KMS-11 (cell line): ENCODE results near the gene TASOR2.

ENCODE experiments used
- H2AFZ ChIP-seq: fragments of 200-600 bp; sonication (generic); 2 replicates; pipeline ENCODE4 v1.6.1; 2016; ENCODE audit warnings: antibody characterized with exemption, mixed run types, low read depth
- H3K27ac ChIP-seq: fragments of 200-600 bp; sonication (generic); 2 replicates; pipeline ENCODE4 v1.6.1; 2016; ENCODE audit warnings: mild to moderate bottlenecking, mixed run types
- H3K27me3 ChIP-seq: fragments of 200-600 bp; sonication (generic); 2 replicates; pipeline ENCODE4 v1.6.1; 2017; ENCODE audit warnings: mild to moderate bottlenecking, low read depth, mixed run types, moderate library complexity; ENCODE audit not compliant: insufficient read depth
- H3K36me3 ChIP-seq: fragments of 200-600 bp; sonication (generic); 2 replicates; pipeline ENCODE4 v1.6.1; 2017; ENCODE audit warnings: mild to moderate bottlenecking, mixed run types; ENCODE audit not compliant: insufficient read depth
- H3K4me1 ChIP-seq: fragments of 200-600 bp; sonication (generic); 2 replicates; pipeline ENCODE4 v1.6.1; 2016; ENCODE audit warnings: mild to moderate bottlenecking, low read depth, mixed run types; ENCODE audit not compliant: poor library complexity, severe bottlenecking
- H3K4me2 ChIP-seq: fragments of 200-600 bp; sonication (generic); 2 replicates; pipeline ENCODE4 v1.7.0; 2016; ENCODE audit warnings: mild to moderate bottlenecking, mixed run types
- H3K4me3 ChIP-seq: fragments of 200-600 bp; sonication (generic); IDR thresholded peaks from 2 replicates; pipeline ENCODE4 v1.6.1; 2017; ENCODE audit warnings: low read depth, low read length, mixed read lengths; ENCODE audit not compliant: insufficient read depth
- H3K79me2 ChIP-seq: fragments of 200-600 bp; sonication (generic); 2 replicates; pipeline ENCODE4 v1.6.1; 2016; ENCODE audit warnings: low read depth, mixed run types; ENCODE audit not compliant: insufficient read depth
- H3K9ac ChIP-seq: fragments of 200-600 bp; sonication (generic); 2 replicates; pipeline ENCODE4 v1.6.1; 2016; ENCODE audit warnings: mild to moderate bottlenecking, mixed run types
- H4K20me1 ChIP-seq: fragments of 200-600 bp; sonication (generic); 2 replicates; pipeline ENCODE4 v1.6.1; 2016; ENCODE audit warnings: mild to moderate bottlenecking, mixed run types; ENCODE audit not compliant: insufficient read depth
- CTCF ChIP-seq: fragments of 200-600 bp; sonication (generic); conservative IDR thresholded peaks from 2 replicates; pipeline ENCODE4 v1.6.1; 2017; ENCODE audit warnings: low read depth, mild to moderate bottlenecking, antibody characterized with exemption, low read length, moderate library complexity, mixed read lengths

Gene TASOR2

GRCh38 chr10:5644930-5645329 lies 39.7 kb upstream of the TASOR2 start:
- no peak overlapping the region for H3K4me3 ChIP-seq
- no peak overlapping the region for H3K9ac ChIP-seq
- H3K4me1 ChIP-seq: no peaks in the 10 kb centered on the region
- no peaks in the 10 kb centered on the region for H3K79me2 ChIP-seq
- H3K27ac ChIP-seq: no peak overlapping the region
- H4K20me1 ChIP-seq: no peaks in the 10 kb centered on the region
- no peak overlapping the region for H3K4me2 ChIP-seq
- H2AFZ ChIP-seq: no peak overlapping the region
- H3K36me3 ChIP-seq: peaks cover 6% of the 10 kb centered on the region; the same call in 1 of the 2 replicates
- TF ChIP-seq CTCF: no peak
- H3K27me3 ChIP-seq: no peaks in the 10 kb centered on the region

- H3K4me1 ChIP-seq: no peaks in the 10 kb centered on the region
- H4K20me1 ChIP-seq: no peaks in the 10 kb centered on the region
- H3K4me2 ChIP-seq: no peak overlapping the region
- H3K4me3 ChIP-seq: no peak overlapping the region
- no peak for TF ChIP-seq CTCF
- no peak overlapping the region for H2AFZ ChIP-seq
- H3K27me3 ChIP-seq: no peaks in the 10 kb centered on the region
- no peaks in the 10 kb centered on the region for H3K79me2 ChIP-seq
- H3K9ac ChIP-seq: no peak overlapping the region
- H3K36me3 ChIP-seq: peaks cover 4% of the 10 kb centered on the region; the same call in 1 of the 2 replicates
- no peak overlapping the region for H3K27ac ChIP-seq
These were observed 39.3 kb upstream of the TASOR2 start for GRCh38 chr10:5645375-5645774.

- no peak overlapping the region for H3K9ac ChIP-seq
- H4K20me1 ChIP-seq: no peaks in the 10 kb centered on the region
- H3K36me3 ChIP-seq: no peaks in the 10 kb centered on the region
- H3K4me3 ChIP-seq: no peak overlapping the region
- TF ChIP-seq CTCF: no peak
- no peak overlapping the region for H3K4me2 ChIP-seq
- no peak overlapping the region for H3K27ac ChIP-seq
- no peaks in the 10 kb centered on the region for H3K4me1 ChIP-seq
- no peaks in the 10 kb centered on the region for H3K79me2 ChIP-seq
- H3K27me3 ChIP-seq: no peaks in the 10 kb centered on the region
- H2AFZ ChIP-seq: no peak overlapping the region
These were observed 38.6 kb upstream of the TASOR2 start for GRCh38 chr10:5645944-5646617.

GRCh38 chr10:5647507-5648240 lies 37.0 kb upstream of the TASOR2 start:
- no peaks in the 10 kb centered on the region for H3K27me3 ChIP-seq
- H3K4me3 ChIP-seq: no peak overlapping the region
- no peak overlapping the region for H2AFZ ChIP-seq
- H3K27ac ChIP-seq: no peak overlapping the region
- H3K9ac ChIP-seq: no peak overlapping the region
- no peaks in the 10 kb centered on the region for H4K20me1 ChIP-seq
- H3K79me2 ChIP-seq: no peaks in the 10 kb centered on the region
- H3K4me1 ChIP-seq: peaks cover 8% of the 10 kb centered on the region
- TF ChIP-seq CTCF: no peak
- H3K4me2 ChIP-seq: no peak overlapping the region
- no peaks in the 10 kb centered on the region for H3K36me3 ChIP-seq
